Measurements from ENCODE around the gene PTPRM.

DNA sequence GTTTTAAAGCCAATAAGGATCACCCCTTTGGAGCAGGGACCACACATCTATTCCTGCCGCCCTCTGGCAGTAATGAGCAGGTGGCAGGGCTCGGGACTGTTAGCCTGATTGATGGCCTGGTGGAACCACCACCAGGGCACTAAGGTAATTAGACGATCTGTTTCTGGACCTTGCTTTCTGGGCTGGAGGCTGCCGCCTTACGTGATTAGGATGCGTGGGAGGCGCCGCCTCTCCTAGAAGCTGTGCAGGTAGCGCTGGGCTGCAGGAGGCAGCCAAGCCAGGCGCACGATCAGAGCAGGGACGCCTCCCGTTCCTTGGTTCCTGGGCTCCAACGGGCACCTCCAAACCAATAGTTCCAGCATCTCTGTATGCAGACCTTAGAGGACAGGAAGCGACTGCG, 799.5 kb downstream of the PTPRM start:
- no peak for TF ChIP-seq POLR2A (IDR thresholded peaks at IDR 0.05)
- TF ChIP-seq, protein P1, sequence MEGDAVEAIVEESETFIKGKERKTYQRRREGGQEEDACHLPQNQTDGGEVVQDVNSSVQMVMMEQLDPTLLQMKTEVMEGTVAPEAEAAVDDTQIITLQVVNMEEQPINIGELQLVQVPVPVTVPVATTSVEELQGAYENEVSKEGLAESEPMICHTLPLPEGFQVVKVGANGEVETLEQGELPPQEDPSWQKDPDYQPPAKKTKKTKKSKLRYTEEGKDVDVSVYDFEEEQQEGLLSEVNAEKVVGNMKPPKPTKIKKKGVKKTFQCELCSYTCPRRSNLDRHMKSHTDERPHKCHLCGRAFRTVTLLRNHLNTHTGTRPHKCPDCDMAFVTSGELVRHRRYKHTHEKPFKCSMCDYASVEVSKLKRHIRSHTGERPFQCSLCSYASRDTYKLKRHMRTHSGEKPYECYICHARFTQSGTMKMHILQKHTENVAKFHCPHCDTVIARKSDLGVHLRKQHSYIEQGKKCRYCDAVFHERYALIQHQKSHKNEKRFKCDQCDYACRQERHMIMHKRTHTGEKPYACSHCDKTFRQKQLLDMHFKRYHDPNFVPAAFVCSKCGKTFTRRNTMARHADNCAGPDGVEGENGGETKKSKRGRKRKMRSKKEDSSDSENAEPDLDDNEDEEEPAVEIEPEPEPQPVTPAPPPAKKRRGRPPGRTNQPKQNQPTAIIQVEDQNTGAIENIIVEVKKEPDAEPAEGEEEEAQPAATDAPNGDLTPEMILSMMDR (IDR thresholded peaks at IDR 0.05), result no peak
